Right lung (tissue), 5 donors: ENCODE measurements around the gene RNF130. TPM values are rescaled to one million over a fixed set of nuclear protein-coding genes. Genes with fewer than 3 reads are reported as not detected.

Experiments used
- DNase-seq, 2 donors: peaks; one replicate each; pipeline ENCODE4 v3.0.0-alpha.2; 2013
- polyA plus RNA-seq, 5 donors: library from polyadenylated mRNA; unstranded; fragments of 120-200 nt; gene quantifications; one replicate each; pipeline versions ENCODE4 v1.2.1 to v1.2.3, GENCODE V29; 2013; ENCODE audit warnings: inconsistent platforms in 1 of 5, low replicate concordance in 1 of 5; ENCODE audit not compliant: insufficient read length in 5 of 5, insufficient read depth in 1 of 5

The RNF130 gene
- polyA plus RNA-seq, 5 donors = 67.4 to 75.8 (median 70.3) TPM

DNA sequence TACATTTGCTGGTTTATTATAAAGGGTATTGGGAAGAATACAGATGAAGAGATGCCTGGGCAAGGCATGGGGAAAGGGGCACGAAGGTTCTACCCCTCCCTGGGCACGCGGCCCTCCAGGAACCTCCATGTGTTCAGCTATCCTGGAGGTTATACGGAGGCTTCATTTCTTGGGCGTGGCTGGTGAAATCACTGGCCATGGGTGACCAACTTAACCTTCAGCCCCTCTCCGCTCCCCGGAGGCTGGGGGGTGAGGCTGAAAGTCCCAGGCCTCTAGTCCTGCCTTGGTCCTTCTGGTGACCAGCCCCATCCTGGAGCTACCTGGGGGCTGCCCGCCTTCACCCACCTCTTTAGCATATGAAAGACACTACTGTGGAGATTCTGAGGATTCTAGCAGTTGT, 17.0 kb upstream of the RNF130 start:
- DNase-seq = no peak

DNA sequence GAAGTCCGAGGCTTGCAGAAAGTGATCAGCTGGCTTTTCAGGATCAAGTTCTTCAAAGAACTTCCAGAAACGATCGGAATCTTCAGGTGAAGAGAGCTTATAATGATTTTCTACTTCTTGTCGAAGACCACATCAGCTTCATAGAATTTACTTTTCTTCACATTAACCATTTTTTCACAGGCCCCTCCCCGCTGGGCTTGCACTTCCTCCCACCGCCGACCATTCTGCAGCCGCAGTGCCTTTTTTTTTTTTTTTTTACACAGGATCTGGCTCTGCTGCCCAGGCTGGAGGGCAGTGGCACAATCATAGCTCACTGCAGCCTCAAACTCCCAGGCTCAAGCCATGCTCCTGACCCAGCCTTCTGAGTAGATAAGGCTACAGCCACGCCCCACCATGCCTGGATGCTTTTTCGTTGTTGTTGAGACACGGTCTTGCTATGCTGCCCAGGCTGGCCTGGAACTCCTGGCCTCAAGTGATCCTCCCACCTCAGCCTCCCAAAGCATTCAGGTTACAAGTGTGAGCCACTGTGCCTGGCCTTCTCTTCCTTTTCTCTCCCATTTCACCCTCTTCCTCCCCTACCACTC, 15.3 kb upstream of the RNF130 start:
- no peak for DNase-seq

DNA sequence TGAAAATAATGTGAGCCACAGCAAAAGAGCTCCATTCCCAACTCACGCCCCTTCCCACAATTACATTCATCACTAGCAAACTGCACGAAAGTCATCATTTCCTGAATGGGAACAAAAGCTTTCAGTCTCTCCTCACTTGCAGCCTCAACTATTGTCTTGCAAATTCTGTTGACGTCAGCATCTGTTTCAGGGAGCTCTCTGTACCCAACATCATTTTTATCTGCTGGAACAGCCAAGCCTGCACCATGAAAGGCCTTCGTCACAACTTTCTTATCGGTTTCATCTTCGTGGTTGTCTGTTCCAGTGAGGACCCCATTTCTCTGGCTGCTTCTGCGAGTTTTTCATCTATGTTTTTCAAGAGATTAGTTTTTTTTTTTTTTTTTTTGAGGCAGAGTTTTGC, 14.3 kb upstream of the RNF130 start:
- DNase-seq = no peak

DNA sequence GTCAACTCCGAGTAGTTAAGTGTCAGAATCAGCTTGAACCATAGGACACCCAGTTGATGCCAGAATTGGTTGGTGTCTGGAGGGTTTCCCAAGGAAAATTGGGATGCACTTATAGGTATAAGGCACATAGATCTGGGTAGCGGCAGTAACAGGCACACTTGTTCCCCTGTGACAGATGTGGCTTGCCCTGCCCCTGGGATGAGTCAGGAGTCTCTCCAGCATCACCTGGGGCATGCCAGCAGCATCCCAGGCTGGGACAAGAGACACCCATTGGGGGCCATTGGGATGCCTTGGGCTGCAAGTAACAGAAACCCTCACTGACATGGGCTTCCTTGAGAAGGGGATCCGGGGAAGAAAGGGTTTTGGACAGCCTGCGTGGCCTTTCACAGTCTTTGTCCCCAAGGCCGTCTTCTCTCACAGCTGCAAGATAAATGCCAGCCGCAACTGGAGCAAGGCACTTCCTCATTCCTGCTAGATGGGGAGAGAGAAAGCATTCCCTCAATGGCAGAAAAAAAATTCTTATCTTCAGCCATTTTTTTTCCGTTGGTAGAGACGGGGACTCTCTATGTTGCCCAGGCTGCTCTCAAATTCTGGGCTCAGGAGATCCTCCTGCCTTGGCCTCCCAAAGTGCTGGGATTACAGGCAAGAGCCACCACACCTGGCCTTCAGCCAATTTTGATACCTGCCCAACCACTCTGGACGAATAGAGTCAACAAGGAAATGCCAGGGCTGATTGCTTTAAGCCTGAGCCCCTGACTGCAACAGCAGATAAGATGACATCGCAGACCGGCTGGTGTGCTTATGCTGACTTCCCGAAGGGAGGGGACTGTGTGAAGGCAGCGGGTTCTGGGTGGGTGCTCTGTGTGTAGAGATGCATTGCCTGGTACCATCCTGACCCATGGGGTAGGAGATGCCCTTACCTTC, 13.3 kb upstream of the RNF130 start:
- peak in 1 of 2 donors; percentile 38 for DNase-seq

DNA sequence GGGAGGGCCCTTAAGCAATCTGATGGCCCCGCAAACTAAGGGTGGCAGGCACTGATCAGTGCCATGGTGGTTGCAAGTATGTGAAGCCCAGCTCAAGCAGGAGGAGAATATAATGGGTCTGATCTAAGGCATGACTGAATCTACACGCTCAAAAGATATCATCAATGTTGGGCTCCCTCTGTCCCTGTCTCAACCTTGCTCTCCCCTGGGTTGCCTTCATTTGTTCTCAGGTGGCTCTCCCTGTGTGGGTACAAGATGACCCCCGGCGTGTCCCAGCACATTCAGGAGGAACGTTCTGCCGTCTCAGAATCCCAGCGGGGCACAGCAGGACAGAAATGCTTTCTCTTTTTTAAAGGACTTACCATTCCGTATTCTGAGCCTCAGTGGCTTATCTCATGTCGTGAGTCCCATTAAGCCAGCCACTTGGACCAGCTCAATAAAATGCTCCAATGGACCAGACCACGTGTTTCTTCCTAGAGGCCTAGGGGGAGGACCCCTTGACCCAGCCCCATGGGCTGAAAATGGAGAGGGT, 12.0 kb upstream of the RNF130 start:
- no peak for DNase-seq

DNA sequence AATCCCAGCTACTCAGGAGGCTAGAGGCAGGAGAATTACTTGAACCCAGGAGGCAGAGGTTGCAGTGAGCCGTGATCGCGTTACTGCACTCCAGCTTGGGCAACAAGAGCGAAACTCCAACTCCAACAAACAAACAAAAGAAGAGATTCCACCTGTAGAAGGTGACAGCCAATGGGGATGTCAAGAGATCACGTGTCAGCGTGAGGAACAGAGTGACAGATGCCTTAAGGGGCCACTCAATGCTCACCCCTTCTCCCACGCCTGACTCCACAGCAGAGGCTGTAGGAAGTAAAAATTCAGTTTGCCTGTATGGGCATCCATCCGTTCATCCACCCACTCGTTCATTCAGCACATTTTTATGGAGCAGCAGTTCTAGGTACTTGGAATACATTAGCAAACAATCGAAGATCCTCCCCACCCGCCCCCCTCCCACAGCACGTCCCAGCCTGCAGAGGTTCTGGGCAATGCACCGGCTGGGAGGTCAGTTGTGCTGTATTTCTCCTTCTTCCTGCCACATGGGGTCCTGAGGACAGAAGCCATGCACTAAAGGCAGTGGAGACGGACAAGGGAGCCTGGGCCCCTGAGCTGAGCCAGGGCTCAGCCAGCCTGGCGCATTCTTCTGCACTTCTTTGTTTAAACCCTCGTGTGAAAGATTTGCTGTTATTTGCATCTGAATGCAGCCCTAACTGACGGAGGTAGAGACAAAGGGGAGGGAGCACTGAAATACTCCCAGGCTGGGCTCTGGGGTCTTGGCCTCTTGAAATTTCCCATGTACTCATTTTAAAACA, 11.3 kb upstream of the RNF130 start:
- no peak for DNase-seq

DNA sequence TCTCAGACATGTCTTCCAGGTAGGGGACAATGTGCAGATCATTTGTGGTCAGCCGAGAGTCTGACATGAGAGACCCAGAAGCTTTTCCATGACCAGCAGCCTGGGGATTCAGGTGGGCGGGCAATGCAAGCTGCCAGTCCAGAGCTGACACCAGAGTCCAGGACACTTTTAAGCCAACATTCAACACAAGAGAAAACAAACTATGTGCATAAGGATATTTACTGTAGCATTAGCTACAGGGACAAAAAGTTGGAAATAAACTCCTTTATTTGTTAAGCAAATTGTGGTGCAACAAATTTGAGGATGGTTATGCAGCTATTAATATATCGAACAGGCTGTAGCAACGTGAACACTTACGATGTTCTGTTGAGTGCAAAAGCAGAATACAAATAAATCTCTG, 9.9 kb upstream of the RNF130 start:
- DNase-seq = no peak

DNA sequence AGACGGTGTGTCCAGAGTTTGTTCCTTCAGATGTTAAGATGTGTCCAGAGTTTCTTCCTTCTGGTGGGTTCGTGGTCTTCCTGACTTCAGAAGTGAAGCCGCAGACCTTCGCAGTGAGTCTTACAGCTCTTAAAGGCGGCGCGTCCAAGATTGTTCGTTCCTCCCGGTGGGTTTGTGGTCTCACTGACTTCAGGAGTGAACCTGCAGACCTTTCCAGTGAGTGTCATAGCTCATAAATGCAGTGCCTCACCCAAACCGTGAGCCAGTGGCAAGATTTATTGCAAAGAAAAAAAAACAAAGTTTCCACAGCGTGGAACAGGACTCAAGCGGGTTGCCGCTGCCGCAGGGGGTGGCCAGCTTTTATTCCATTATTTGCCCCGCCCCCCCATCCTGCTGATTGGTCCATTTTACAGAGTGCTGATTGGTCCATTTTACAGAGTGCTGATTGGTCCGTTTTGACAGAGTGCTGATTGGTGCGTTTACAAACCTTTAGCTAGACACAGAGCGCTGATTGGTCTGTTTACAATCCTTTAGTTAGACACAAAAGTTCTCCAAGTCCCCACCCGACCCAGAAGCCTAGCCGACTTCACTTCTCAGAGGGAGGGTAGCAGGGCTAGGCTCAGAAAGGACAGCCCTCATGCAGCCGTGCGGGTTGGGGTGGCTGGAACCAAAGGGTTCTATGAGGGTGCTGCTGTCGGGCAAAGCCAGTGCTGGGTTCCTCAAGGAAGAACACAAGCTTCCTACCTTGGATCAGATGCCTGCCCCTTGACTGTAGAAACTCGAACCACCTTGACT, 9.1 kb upstream of the RNF130 start:
- no peak for DNase-seq

DNA sequence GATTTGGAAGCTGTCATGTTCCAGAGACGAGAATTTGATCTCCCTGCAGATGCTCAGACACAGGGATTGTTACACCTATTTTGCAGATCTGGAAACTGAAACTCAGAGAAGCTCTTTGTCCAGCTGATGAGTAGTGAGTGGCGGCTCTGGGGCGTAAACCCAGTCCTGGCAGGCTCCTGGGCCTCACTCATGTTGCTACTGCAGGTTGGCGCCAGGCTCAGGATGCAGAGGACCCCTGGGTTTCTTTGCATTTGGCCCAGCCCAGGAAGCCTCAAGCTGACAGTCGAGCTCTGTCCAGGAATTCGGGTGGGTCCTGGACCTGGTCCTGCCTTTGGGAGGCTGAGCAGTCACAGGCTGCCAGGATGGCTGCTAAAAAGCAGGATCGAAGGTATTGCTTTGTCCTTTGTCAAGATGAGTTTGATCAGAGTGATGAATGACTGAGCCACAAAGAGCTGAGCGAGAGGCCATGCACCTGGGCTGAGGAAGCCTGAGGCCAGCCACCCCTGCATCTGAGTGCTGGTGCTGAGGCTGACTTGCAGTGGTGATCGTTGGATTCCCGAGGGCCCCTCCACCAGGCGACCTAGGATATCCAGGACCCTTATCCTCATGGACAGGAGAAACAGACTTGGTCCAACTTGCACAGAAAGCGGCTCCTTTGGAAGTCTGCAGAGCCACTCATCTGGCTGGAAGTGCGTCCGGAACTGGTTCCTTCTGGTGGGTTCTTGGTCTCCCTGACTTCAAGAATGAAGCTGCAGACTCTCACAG, 8.3 kb upstream of the RNF130 start:
- DNase-seq = no peak

DNA sequence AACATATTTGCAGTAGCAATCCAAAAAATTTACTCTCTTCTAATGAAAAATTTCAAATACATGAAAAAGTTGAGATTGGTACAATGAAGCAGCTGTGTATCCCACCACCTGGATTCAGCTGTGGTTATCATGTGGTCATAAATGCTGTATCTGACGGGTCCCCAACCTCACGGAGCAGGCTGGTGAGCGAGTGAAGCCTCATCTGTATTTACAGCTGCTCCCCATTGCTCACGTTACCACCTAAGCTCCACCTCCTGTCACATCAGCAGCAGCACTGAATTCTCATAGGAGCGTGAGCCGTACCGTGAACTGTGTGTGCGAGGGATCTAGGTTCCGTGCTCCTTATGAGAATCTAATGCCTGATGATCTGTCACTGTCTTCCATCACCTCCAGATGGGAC, 6.8 kb upstream of the RNF130 start:
- no peak for DNase-seq

DNA sequence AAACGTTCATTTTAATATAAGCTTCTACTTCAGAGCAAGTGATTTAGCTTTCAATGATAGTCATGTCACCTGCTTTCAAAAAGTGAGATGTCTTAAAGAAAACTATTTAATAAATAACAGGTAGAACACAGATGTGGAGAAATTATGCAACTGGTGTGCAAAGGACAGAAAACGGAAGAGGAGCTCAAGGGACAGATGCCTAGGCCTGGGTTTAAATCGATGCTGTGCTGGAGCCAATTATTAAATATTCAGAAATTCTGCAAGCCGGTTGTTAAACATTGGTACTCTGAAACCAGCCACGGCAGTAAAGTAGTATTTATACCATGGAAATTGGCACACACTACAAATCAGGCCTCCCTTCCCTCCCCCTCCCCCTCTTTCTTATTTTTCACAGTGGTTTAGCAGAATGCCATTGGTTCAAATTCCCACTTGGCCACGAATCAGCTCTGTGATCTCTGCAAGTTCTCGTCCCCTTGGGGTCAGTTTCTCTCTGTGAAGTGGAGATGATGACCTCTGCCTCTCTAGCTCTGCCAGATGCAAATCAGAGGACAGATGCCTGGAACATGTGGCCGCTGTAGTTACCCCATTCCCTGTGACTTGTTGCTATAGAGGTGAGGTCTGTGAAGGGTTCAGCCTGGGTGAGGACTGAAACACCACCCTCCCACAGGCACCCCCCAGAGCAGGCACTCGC, 6.2 kb upstream of the RNF130 start:
- DNase-seq = no peak

DNA sequence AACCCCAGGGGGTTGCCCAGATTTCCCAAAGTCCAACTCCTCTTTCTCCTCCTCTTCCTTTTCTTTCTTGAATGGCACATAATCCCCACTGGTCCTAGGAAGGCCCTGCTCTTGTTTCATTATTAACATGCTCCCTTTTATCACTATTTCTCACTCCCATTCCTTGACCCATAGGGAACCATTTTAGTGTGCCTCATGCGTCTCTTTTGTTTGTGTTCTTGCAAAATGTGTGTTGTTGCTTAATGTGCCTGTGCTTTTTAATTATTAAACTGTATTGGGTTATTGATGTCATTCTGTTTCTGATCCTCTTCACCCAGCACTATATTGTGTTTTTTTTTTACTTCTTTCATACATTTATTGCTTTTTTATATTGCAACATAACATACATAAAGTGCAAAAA, 4.1 kb upstream of the RNF130 start:
- no peak for DNase-seq

DNA sequence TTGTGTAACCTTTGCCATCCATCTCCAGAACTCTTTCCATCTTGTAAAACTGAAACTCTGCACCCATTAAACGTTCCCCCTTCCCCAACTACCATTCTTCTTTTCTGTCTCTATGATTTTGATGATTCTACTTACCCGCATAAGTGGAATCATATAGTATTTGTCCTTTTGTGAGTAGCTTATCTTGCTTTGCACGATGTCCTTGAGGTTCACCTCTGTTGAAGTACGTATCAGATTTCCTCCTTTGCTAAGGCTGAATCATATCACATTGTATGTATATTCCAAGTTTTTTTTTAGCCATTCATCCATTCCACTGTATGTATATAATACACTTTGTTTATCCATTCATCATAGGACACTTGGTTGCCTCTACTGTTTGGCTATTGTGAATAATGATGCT, 2.9 kb upstream of the RNF130 start:
- DNase-seq = no peak

DNA sequence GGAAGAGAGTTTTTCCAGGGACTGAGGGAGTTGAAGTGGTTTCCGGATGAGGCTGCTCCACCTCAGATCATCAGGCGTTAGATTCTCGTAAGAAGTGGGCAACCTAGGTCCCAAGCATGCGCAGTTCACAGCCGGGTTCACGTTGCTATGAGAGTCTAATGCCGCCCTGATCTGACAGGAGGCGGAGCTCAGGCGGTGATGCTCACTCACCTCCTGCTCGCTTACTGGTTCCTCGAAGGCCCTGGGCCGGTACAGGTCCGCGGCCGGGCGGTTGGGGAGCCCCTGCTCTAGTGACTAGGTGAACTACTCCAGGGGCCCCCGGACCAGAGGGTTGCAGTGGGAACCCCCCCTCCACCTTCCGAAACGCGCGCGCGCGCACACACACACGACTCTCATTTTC, 997 bp upstream of the RNF130 start:
- DNase-seq = no peak

DNA sequence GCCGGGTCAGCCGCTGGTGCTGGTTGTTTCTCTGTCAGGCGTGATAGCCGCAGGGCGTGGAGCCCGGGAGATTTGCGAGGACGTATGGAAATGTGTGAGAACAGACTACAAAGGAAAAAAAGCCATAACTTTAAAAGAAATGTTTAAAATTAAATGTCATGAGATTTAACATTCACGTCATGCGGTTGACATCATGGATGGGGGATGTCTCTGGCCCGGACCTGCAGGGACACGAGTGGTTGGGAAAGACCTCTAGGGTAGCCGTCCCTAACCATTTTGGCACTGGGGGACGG, 643 bp upstream of the RNF130 start:
- DNase-seq = no peak

DNA sequence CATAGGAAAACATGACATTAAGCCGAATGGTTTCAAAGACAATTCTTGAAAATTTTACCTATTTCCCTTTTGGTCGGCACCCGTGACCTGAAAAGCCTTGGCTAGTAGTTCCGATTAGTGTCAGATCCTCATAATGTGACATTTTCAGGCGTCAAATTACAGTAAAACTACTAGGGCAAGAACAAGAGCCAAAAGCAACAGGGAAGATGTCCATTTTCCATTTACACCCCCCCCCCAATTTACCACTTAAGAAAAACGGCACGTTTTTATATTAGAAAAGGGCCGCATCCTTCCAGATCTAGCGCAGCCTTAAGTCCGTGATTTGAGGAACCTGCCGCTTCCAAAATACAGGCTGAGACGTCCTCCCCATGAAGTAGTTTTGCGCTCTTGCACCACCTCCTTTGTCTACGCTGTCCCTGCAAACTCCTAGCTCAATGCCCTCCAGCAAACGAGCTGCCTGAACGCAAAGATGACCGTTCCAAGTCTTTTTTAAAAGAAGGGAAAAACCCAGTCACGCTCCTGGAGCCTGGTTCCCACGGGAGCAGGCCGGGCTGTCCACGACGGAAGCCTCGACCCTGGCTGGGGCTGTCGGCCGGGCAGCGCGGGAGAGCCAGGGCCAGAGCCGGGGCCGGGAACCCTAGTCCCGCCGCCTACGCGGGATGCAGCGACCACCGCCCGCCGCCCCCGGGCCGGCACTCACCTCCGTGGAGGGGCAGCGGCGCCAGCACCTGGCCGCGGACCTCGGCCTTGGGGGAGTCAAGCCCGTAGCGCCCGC, 616 bp downstream of the RNF130 start:
- DNase-seq = peak; percentile 53 to 55

DNA sequence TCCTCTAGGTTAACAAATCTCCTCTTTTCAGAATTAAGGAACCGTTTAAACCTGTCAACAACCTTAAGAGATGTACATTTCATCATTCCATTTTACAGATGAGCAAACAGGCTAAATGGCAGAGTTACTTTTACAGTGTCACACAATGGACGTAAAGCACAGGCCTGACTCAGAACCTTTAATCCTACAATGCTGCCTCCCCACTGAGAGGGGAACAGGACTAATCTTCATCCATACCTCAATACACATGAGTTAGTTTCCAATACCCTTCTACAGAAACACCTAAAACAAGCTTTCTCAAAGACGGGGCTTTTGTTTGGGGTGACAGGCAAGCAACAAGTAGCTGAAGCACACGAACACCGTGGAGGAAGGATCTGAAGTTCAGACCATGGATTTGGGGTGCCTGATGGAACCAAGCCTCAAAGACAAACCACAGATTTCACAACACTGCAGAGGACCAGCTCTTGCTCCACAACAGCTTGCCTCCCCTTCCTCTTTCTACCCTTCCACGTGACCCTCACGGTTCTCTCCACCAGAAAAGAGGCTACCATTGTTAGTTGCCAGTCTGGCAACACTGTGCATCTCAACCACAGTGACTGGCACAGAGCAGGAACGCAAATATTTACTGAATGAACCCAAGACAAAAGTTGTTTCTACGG, 1.8 kb downstream of the RNF130 start:
- no peak for DNase-seq

DNA sequence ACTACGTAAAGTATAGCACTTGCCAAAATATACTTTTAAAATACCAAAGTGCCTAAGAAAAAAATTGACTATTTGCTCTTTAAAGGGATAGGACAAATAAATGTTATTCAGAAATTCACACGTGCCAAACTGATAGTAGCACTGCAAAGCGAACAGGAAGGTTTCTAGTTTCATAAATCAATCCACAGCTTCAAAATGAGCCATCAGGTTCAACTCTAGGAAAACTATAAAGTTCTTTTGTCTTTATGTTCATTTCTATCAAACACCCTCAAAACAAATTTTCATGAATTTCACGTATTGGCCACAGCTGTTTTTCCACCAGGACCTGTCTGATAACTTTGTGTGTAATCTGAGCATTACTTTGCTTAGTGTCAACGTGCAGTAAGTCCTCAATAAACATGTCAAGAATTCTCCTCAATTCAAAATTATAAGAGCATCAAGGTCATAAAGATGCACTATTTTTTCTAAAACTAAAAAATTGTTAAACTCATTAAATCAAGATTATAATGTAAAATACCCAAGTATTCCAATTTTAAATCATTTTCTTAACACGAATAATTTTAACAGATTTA, 3.0 kb downstream of the RNF130 start:
- no peak for DNase-seq

DNA sequence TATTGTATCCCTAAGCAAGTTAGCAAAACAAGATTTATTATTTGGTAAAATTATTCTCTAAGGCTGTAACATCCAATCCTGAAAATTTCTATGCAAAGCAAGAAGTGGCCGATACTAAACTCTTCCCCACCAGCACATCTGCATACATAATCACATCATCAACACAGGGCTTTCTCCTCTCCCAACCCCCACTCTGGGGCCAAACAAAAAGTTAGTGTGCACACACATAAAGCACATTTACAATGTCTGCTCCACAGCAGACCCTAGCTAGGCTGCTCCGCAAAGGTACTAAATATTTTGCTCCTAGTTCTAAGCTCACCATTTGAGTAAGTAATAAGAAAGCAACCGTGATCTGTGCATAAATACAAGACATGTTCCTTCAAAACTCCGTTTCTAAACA, 3.6 kb downstream of the RNF130 start:
- no peak for DNase-seq
